HG02588 (cell line): Measurements from ENCODE around the gene NUB1.

Source experiments
- ATAC-seq: cut with Tn5 transposase; IDR thresholded peaks from one replicate; pipeline ENCODE4 v1.9.1; 2021; ENCODE audit warnings: mild to moderate bottlenecking, moderate library complexity; ENCODE audit not compliant: unreplicated experiment

The NUB1 gene

GRCh38 chr7:151400626-151401315 is 59.2 kb downstream of the NUB1 start:
- no peak for ATAC-seq

- no peak for ATAC-seq
These were observed 60.6 kb downstream of the NUB1 start for GRCh38 chr7:151402029-151402835.

DNA sequence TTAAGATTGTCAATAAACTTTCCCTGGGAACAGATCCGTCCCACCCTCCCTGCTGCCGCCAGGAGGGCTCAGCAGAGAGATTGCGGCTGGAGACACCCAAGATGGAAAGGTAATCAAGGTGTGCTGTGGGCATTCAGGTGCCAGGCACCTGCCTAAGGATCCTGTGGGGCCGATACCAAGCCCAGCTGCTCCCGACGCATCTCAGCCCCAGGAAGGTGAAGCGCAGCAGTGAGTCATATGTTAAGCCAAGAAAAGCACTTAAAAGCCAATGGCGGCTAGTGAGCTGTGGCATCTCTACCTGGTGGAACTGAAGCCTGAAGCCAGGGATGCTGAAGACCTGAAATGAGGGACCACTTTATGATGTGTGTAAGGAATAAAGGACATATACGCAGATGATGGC is 62.2 kb downstream of the NUB1 start:
- ATAC-seq, result no peak

GRCh38 chr7:151404216-151405011 is 62.8 kb downstream of the NUB1 start:
- ATAC-seq, result no peak

GRCh38 chr7:151405056-151405455 is 63.4 kb downstream of the NUB1 start:
- no peak for ATAC-seq

GRCh38 chr7:151405588-151405987 is 64.0 kb downstream of the NUB1 start:
- ATAC-seq, result no peak

DNA sequence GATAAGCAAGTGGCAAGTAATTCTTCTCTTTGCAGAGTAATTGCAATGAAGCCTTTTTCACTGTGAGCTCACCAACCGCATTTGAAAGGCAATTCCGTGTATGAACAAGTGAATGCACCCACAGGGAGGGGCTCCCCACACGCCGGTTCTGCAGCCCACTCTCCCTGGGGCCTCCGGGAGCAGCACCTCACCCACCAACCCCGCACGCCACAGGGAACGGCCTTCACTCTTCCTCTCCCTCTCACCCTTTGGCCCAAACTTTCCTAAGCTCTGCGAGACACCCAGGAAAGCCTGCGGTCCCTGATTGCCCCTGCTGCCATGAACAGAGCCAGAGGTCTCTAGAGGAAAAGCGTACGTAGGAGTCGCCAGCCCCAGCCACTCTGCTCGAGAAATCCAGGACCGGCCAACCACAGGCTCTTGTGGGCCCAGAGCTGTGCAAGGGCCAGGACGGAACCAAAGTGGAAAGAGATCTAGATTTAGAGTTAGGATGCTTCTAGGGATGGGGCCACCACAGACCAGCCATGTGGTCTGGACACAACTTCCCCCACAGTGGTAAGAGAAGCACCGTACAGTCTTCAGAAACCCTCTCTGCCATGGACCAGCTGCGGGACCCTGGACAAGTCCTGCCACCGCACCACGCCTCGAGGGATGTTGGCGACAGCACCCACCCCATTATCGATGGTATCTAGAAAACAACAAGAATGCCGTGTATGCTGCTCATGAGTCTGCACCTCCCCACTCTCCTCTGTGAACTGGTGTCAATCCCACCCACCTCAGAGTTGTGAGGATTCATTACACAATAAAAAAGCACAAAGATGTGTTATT is 64.7 kb downstream of the NUB1 start:
- no peak for ATAC-seq

DNA sequence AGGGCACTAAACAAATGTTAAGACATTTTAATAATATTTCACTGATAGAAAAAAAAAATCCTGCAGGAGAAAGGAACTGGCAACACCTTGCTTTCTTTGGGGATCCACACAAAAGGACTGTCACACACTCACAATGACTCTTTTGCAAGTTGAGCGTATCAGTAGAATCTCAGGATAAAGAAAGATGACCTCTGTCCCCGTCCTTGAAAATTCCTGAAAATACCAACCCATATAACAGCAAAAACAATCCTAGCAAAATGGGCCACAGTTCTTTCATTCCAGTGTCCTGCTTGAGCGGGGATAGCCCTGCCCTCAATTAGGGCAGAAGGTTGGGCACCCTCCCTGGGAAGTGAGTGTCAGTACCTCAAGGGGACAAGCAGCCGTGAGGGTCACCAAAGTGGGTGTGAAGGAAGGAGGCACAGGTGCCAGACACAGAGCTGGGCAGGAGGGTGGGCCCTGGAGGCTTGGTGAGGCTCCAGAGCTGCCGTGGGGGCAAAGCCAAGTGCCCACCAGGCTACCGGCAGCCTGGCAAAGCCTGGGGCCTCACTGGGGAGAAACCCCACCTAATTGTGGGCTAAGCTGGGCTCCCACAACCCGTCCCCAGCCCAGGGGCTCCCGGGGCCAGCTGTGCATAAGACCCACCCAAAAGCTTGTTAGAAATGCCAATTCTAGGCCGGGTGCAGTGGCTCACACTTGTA is 65.4 kb downstream of the NUB1 start:
- ATAC-seq, result no peak

- no peak for ATAC-seq
These were observed 66.9 kb downstream of the NUB1 start for GRCh38 chr7:151408498-151408838.

- ATAC-seq, result no peak
These were observed 67.4 kb downstream of the NUB1 start for GRCh38 chr7:151408839-151409666.

- ATAC-seq, result no peak
These were observed 68.2 kb downstream of the NUB1 start, which contains the start of gene WDR86 for GRCh38 chr7:151409667-151410404. Gene WDR86, minus strand, starts transcription at chr7:151410038. Its CDS starts 449 bp downstream, at chr7:151409589.

DNA sequence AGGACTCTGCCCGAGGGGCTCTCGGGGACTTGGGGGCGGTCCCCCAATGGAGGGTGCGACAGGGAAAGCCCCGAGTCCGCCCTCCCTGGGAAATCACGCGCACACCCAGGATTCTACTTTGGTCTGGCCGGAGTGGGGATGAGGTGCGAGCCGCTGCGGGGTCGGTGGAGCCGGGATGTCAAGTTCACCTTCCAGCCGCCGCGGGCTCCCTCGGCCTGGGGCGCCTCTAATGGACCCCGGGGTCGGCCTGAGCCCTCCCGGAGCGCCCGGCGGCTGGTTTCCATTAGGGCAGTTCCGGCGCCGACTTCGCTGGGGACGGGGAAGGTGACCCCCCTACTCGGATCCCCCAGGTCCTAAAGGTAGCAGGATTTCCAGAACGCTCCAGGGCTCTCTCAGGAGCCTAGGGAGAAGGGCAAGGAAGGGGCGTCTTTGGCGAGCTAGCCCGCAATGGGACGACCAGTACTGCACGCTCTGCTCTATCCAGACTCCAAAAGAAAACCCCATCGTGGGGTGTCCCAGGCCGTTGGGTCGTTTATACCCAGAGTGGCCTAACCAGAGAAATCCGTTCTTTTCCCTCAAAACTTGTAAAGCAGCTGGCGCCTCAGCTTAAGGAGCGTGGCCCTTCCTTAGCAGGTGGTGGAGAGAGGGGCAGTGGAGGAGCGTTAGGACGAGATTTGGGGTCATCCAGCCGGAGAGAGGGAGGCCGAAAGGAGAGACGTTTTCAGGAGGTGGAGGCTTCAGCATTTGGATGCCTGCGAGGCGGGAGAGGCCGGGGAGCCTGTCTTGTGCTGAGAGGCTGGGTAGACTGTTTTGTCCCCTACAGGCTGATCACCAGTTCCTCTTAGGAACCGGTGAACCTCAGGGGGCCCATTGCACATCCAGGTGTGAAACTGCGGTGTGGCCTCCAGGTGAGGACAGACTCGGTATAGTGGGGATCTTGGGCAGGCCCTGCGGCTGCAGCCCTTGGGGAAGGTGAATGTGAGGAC is 69.1 kb downstream of the NUB1 start:
- ATAC-seq, result no peak

DNA sequence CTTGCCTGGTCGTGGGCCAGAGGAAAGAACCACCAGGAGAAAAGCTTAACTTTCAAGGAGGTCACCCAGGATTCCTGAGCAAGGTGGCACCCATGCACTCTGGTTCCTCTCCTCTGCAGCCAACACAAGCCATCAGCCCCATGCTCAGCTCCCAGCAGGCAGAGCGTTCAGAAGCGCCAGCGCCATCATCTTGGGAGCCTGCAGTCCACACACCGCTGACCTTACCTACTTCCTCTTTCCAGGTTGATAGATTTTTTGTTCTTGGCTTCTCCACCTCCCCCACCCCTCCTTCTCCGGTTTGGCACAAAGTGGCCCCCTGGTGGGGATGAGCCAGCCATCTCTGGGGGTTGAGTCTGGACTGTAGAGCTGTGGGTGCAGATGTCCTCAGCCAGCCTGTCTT is 69.9 kb downstream of the NUB1 start:
- no peak for ATAC-seq

- no peak for ATAC-seq
These were observed 70.7 kb downstream of the NUB1 start for GRCh38 chr7:151412318-151412717.

GRCh38 chr7:151413241-151413640 is 71.6 kb downstream of the NUB1 start:
- no peak for ATAC-seq

- no peak for ATAC-seq
These were observed 73.9 kb downstream of the NUB1 start for GRCh38 chr7:151415375-151416105.
